HG02981 (cell line): Measurements from ENCODE around the gene AQP2.

Experiments
- ATAC-seq: cut with Tn5 transposase; IDR thresholded peaks from one replicate; pipeline ENCODE4 v1.9.1; 2021; ENCODE audit warnings: mild to moderate bottlenecking, moderate library complexity; ENCODE audit not compliant: unreplicated experiment

Gene AQP2

DNA sequence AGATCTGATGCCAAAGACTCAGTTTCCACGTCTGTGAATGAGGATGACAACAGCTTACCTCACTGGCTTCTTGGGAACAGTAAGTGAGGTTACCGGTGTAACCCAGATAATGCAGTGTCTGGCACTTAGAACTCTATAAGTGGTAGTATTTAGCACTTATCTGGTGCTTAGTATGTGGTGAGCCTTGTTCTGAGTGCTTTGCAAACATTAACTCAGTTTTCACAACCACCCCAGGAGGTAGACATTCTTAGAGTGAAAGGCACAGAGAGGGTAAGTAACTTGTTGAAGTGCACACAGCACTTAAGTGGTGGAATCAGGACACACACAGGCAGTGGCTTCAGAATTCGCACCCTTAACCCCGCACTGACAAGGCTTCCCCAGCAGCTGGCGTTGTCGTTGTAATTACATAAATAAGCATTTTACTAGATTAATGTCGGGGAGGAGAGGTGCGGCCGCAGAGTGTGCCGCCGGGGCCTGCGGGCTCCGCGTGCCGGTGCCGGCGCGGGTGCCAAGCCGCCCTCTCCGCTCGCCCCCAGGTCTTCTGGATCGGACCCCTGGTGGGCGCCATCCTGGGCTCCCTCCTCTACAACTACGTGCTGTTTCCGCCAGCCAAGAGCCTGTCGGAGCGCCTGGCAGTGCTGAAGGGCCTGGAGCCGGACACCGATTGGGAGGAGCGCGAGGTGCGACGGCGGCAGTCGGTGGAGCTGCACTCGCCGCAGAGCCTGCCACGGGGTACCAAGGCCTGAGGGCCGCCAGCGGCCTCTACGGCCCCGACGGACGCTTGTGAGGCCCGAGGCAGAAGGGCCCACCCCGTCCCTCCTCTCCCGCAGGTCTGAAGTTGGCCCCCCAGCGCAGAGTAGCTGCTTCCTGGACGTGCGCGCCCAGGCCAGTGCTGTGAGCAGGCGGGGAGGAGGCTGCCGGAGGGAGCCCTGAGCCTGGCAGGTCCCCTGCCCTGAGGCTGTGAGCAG, 4.6 kb downstream of the AQP2 start:
- no peak for ATAC-seq

DNA sequence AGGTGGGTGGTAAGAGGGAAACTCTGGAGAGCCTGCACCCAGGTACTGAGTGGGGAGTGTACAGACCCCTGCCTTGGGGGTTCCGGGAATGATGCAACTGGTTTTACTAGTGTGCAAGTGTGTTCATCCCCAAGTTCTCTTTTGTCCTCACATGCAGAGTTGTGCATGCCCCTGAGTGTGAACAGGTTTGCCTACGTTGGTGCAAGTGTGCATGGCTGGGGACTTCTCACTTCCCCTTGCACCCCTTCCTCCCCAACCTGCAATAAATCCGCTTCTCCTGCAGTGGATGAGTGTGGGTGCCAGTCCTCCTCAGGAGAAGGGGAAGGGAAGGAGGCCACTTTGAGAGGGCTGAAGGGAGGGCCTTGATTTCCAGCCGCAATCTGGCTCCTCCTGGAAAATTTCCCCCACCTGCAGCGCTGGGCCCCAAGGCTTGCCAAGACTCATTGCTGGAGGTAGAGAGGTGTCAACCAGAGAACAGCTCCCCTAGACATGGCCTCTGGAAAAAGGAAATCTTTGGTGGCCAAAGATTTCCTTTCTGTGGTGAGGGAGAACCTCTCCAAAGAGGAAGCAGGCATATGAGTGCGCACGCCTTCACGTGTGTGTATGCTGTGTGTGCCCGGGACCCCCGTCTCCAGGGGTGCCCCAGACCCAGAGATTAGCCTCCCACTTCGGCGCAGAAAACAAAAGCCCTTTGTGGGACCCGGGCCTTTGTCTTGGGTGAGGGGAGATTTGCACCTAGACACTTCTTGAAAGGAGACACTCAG, 5.5 kb downstream of the AQP2 start:
- no peak for ATAC-seq

DNA sequence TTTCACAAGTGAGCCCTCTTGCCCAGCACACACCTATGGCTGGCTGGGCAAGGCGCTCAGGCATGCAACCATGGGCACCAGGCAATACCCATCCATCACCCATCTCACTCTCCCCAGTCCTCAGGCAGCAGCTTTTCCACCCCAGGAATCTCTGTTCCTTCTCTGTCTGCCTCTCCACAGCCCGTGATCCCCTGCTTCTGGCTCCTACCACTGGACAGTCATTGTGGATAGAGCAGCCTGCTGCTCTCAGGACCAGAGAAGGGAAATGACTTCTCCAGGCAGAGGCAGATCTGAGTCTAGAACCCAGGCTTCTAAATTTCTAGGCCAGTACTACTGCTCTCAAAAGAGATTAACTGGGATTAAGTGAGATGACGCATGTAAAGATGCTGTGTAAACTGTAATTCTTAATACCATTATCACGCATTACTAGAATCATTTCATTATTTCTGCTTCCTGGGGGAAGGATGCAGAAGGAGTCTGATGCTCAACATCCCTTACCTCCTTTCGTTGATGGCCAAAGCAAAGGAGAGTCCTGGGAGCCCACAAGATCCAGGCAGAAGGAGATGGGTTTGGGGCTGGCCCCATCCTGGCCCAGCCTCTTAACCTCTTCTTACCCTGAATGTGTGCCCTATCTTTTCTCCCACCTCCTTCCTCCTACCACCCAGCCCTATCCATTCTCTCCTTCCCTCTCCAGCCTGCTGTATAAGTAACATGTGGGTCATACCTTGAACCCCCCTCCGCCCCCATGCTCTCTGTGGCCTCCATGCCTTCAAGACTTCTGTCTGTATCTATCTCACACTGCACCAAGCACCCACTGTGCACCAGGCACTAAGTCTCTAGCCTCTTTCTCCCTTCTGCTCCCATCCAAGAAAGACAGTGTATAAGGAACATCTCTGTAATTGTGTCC, 6.4 kb downstream of the AQP2 start:
- ATAC-seq: no peak

DNA sequence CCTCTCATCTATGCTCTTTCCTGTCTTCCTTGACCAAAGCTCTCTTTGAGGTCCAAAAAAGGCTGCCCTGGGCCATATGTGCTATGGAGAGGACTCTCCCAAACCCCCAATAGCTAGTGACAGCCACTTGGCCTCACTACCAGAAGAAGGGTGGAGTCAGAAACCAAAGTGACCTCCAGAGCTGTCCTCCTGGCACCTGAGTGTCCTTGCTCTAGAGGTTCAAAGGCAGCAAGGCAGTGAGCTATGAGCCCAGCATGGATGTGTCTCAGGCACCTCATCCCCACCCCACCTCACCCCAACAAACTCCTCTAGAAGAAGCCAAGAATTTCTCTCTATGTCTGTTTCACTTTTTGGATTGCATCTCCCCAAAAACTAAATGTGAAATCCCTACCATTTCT, 7.0 kb downstream of the AQP2 start:
- ATAC-seq: no peak

DNA sequence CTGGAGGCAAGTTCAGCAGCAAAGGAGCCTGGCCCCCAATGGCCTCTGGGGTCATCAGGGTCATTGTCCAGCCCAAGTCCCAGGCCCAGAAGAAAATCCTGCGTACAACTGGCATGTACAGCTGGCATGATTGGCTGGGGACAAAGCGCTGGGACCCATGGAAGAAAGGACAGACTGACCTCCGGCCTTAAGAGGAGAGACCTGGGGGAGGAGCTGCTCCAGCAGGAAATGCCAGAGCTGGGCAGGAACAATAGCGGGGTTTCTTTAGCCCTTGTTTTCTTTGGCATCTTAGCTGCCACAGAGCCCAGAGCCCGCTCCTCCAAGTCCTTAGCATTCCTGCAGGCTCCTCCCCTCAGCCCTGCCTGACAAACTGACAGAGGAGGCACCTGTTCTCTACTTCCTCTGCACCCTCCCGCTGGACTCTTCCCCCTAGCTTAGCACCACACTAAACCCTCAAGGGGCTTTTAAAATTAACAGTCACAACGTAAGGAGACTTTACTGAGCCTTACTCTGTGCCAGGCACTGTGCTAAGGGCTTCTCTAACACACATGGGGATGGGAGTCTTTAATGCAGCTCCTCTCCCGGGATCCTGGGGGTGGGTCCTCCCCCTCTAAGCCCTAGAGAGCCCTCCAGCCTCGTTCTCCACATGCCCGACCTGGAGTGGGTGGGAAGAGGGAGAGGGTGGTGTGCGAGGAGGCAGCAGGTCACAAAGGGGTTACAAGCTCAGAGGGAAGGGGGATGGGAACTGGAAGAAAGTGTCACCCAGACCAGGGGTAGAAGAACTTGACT, 9.3 kb downstream of the AQP2 start:
- no peak for ATAC-seq

DNA sequence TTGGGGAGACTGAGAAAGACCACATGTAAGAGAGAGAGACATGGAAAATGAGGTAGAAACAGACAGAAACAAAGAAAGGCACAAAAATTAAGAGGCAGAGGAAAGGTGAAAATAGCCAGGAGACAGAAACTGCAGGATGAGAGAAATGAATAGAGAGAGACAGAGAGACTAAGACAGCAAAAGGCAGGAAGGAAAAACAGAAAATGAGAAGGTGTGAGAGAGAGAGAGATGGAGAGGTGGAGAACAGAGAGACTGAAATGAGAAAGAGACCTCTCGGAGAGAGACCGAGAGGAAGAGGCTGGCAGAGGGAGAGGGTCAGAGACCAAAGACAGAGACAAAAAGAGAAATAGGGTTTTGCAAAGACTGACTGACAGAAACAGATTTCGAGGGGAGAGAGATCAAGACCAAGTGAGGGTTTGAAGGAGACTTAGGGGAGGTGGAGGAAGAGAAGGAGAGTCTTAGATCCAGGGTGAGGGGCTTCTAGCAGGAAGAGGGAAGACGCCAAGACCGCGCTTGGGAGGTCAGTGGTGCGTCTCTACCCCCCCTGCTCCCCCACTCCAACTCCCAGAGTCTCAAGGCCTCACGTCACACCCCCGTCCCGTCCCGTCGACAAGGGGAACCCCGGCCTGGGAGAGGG, 10.1 kb downstream of the AQP2 start:
- no peak for ATAC-seq

DNA sequence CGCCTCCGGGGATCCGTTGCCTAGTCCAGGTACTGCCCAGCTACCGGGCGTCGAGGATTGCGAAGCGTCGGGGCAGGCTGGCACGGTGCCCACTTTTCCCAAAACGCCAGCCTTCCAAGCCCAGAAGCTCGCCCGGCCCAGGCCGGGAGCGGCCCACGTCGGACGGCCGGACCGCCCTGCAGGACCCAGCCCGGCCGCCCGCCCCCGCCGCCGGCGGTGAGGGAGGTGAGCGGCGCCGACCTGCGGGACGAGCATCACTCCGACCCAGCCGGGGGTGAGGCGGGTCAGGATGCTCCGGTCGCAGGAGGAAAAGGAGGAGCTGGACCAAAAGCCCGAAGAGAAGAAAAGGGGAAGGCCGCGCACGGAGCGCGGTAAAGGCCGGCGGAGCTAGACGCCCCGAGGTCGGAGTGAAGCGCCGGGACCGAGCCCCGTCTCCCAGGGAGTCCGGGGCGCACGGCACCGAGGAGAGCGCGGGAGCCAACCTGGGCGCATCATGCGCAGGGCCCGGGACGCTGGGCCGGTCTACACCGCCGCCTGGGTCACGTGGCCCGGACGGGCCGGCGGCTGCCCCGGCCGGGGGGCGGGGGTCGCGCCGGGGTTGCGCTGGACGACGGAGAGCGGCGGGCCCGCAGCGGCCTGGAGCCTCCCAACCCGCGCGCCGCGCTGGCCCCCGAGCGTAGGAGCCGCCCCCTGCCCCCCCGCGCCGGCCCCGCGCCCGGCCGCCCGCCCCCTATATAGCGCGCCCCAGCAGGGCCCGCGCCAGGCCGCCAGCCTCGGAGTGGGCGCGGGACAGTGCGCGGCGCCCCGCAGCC, 10.8 kb downstream of the AQP2 start, which contains the start of gene AQP5:
AQP5 (plus strand) TSS at position 762 of the 812 bp plus-strand sequence. CDS start 146 bp downstream, outside the sequence.
- no peak for ATAC-seq

DNA sequence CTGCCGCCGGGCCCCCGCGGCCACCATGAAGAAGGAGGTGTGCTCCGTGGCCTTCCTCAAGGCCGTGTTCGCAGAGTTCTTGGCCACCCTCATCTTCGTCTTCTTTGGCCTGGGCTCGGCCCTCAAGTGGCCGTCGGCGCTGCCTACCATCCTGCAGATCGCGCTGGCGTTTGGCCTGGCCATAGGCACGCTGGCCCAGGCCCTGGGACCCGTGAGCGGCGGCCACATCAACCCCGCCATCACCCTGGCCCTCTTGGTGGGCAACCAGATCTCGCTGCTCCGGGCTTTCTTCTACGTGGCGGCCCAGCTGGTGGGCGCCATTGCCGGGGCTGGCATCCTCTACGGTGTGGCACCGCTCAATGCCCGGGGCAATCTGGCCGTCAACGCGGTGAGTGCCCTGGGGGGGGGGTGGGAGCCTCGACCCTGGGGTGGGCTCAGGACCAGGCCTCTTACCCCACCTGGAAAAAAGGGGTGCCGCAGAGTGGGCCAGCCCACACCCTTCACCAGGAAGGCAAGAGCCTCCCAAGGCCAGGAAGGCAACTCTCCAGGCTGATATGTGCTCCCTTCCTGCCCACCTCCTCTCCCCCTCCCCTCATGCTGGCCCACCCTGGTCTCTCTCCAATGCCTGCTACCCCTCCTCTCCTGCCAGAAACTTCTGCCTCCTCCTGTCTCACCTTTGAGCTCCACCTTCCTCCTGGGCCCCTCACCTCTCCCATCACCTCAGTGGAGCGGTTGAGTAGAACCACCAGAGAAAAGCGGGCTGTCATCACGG, 11.6 kb downstream of the AQP2 start:
- ATAC-seq: no peak

DNA sequence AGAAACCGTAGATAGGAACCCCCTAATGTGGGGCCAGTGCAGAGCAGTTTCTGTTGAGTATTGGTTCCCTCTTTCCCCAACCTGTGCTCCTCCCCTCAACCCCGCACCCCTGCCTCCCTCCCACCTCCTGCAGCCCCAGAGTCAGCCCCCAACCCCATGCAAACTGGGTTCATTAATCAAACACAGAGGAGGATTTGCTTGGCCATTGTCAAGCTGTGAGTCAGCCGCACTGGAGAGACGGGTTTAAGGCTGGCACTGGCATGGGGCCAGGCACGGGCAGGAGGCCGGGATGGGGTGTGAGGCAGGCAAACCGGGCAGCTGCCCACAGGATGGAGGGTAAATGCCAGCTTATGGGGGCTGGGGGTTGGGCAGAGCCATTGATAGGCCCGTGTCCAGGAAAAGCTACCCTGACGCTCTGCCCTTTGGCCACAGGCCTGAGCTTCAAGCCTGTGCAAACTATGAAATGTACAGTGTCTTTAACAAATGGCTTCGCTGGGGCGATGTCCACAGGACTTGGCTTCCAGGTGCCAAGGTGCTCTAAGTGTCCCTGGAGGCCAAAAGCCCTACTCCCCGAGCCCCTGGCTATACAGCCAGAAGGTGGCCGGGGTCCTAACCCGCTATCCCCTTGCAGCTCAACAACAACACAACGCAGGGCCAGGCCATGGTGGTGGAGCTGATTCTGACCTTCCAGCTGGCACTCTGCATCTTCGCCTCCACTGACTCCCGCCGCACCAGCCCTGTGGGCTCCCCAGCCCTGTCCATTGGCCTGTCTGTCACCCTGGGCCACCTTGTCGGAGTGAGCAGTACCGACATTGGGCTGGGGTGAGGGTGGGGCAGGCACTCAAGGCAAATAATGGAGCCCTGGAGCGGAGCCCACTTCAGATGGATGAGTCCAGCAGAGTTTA, 12.6 kb downstream of the AQP2 start:
- ATAC-seq: no peak

DNA sequence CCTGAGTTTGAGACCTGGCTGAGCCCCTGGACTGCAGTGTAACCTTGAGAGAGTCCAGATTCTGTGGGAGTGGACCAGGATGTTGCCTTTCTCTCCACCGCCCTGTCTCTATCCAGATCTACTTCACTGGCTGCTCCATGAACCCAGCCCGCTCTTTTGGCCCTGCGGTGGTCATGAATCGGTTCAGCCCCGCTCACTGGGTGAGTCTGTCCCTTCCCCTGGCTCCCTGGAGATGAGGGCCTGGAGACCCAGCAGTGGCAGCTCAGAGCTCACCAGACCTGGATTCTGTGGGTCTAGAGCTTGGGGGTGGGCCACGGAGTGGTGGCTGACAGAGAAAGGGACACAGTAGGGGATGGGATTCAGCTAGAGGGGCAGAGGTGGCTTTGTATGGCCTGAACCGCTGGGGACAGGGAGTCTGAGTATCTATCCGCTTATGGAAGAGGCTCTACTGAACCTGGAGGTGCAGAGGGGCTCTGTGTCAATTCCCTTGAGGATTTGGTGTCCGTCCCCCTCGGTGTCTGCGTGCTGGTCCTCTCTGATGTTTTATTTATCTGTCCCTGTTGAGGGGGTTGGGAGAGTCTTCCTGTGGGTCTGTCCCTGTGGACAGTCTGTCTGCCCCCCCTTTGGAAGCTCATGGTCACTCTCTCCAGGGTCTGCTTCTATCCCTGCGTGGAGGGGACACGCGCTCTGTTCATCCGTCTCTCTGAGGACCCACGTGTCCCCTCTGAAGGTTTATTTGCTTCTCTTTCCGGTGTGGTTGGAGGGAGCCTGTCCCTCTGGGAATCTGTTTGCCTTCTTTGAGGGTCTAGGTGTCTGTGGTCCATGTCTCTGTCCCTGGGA, 13.7 kb downstream of the AQP2 start:
- ATAC-seq: no peak

DNA sequence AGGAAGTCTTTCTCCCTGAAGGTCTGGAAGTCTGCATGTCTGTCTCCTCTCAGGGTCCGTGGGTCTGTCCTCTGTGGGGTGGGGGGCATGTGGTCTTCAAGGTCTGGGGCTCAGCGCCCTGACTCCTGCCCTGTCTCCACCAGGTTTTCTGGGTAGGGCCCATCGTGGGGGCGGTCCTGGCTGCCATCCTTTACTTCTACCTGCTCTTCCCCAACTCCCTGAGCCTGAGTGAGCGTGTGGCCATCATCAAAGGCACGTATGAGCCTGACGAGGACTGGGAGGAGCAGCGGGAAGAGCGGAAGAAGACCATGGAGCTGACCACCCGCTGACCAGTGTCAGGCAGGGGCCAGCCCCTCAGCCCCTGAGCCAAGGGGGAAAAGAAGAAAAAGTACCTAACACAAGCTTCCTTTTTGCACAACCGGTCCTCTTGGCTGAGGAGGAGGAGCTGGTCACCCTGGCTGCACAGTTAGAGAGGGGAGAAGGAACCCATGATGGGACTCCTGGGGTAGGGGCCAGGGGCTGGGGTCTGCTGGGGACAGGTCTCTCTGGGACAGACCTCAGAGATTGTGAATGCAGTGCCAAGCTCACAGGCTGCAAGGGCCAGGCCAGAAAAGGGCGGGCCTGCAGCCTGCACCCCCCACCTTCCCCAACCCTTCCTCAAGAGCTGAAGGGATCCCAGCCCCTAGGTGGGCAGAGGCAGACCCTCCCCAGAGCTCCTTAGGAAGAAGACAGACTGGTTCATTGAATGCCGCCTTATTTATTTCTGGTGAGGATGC, 14.5 kb downstream of the AQP2 start:
- ATAC-seq: no peak

DNA sequence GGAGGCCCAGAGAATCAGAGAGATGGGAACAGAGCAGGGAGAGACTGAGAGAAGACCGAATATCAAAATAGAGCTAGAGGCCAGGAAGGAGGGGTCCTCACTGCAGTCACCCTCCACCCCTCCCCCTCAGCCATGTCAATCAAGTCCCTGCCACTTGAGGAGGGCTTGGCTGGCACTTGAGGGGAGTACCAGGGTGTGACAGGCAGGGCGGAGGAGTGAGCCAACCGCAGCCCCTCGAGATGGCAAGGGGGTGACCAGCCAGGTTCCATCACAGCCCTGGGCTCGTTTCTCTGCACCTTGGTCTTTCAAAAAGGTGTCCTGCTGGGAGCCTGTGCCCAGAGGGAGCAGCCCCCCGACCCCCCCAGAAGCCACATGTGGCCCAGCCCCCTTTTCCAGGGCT, 15.3 kb downstream of the AQP2 start:
- ATAC-seq: no peak

DNA sequence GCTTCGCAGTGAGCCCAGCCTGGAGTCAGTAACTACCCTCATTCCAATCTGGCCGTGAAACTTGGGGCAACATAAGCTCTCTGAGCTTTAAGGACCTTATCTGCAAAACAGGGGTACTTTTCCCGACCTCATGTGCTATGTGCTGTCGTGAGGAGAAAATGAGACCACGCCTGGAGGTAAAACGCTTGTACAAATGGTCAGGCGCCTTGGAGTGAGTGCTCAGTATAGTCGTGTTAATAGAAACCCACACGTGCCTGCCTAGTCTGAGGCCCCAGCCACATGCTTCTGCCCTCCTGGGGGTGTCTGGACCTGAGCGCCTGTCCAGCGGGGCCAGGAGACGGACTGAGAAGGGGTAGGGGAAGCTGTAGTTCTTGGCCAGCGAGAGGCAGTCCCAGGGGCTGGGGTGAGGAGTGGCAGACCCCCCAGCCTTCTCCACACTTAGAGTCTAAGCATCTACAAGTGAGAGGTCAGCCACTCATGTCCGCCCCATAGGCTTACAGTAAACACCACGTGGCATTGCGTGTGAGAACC, 16.0 kb downstream of the AQP2 start:
- ATAC-seq: no peak

DNA sequence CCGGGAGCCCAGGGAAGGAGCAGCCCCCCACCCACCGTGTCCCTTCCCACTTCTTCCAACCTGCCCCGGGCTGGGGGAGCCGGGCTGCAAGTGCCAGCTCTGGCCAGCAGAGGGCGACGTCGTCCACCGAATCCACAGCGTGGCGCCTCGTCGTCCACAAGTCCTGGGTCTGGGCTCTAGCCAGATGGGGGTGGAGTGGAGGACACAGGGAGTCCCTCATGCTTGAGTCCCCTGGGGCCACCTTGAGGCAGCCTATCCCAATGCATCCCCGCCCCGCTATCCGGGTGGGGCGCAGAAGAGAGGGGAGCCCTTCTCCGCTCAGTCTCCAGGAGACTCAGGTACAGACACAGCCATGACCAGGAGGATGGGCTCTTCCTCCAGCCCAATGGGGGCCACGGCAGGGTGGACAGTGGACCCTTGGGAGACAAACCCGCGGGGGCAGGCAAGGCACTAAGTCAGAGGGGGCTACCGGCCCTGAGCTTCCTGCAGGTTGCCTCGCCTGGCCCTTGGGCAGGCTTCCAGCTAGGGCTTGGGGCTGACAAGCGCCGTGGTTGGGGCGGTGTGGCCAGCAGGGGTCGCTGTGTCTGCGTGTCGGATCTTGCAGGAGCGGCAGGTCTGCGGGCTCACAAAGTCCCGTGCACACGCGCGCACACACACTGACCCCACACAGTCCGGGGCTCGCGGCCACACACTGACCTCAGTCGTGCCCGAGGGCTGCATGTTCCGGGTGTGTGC, 16.7 kb downstream of the AQP2 start:
- peak; percentile 67 for ATAC-seq
